Type B pancreatic cell (in vitro differentiated cells): ENCODE measurements around the gene PARVA. TPM values are rescaled to one million over a fixed set of nuclear protein-coding genes. Genes with fewer than 3 reads are reported as not detected.

ENCODE experiments used
- DNase-seq: peaks from one replicate; pipeline ENCODE4 v3.0.0; 2021; ENCODE audit warnings: mixed read lengths; ENCODE audit not compliant: unreplicated experiment; ENCODE audit errors: extremely low spot score
- H3K27ac Mint-ChIP-seq: 2 replicates; pipeline ENCODE4 v1.8.0; 2021; ENCODE audit warnings: mild to moderate bottlenecking, mixed read lengths
- H3K27me3 Mint-ChIP-seq: 2 replicates; pipeline ENCODE4 v1.8.0; 2021; ENCODE audit warnings: mixed read lengths
- H3K36me3 Mint-ChIP-seq: 2 replicates; pipeline ENCODE4 v1.8.0; 2021; ENCODE audit warnings: mixed read lengths
- H3K4me1 Mint-ChIP-seq: one replicate; pipeline ENCODE4 v1.8.0; 2021; ENCODE audit warnings: mixed read lengths; ENCODE audit not compliant: unreplicated experiment
- H3K4me3 Mint-ChIP-seq: 2 replicates; pipeline ENCODE4 v1.8.0; 2021; ENCODE audit warnings: mild to moderate bottlenecking, mixed read lengths
- H3K9me3 Mint-ChIP-seq: 2 replicates; pipeline ENCODE4 v1.8.0; 2021; ENCODE audit warnings: mixed read lengths
- total RNA-seq: library from RNA; stranded (reverse); gene quantifications from 2 replicates; pipeline ENCODE4 v1.2.1, GENCODE V29; 2021; ENCODE audit warnings: low replicate concordance
- TF ChIP-seq, protein P1 (sequence below): fragments of 200-600 bp; sonication (generic); conservative IDR thresholded peaks from 2 replicates; pipeline ENCODE4 v1.5.0; 2021; ENCODE audit warnings: antibody characterized with exemption, mild to moderate bottlenecking

Gene PARVA
- total RNA-seq, 1 donor from 2014 or later: 49.4 TPM

DNA sequence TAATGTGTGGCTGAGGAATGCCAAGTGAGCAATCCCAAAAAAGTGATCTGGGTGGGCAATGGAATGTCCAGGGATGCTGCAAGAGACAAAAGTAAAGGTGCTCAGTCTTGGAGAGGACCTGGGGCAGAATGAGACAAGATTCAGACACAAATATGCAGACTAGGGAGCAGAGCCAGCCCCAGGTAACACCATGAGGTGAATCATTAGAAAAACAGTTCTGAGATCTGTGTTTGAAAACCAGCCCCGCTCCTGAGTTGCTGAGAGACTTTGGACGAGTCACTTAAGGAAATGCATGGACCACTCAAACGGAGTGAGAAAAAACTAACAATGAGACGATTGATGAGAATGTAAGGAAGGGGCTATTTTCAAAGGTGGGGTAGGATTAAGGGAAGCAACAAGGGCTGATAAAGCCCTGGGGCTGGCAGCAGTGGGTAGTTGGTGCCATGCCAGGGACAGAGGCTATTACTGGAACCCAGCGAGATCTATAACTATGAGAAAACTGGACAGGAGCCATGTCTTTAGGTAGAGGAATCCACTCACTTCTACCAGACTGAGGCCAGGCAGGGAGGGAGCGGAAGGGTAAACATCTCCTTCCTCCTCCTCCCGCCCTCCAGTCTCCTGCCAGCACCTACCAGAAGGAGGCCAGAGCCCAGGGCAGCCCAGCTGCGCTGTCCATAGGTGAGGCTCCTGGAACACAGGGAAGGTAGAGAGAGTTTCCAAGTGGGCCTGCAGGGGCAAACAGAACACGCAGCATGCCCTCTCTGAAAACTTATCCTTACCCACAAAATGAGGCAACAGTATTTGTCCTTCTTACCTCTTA, 166.4 kb downstream of the PARVA start:
- Mint-ChIP-seq H3K27ac (no peak overlapping the region), H3K27me3 (peaks cover 3% of the 10 kb centered on the region), H3K36me3 (no peaks in the 10 kb centered on the region), H3K9me3 (peaks cover 8% of the 10 kb centered on the region), H3K4me1 (peaks cover 15% of the 10 kb centered on the region), H3K4me3 (no peak overlapping the region)
- DNase-seq: no peak
- TF ChIP-seq, protein P1, sequence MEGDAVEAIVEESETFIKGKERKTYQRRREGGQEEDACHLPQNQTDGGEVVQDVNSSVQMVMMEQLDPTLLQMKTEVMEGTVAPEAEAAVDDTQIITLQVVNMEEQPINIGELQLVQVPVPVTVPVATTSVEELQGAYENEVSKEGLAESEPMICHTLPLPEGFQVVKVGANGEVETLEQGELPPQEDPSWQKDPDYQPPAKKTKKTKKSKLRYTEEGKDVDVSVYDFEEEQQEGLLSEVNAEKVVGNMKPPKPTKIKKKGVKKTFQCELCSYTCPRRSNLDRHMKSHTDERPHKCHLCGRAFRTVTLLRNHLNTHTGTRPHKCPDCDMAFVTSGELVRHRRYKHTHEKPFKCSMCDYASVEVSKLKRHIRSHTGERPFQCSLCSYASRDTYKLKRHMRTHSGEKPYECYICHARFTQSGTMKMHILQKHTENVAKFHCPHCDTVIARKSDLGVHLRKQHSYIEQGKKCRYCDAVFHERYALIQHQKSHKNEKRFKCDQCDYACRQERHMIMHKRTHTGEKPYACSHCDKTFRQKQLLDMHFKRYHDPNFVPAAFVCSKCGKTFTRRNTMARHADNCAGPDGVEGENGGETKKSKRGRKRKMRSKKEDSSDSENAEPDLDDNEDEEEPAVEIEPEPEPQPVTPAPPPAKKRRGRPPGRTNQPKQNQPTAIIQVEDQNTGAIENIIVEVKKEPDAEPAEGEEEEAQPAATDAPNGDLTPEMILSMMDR: no peak

- Mint-ChIP-seq H3K36me3 (no peaks in the 10 kb centered on the region), H3K9me3 (peaks cover 8% of the 10 kb centered on the region), H3K4me3 (no peak overlapping the region), H3K27ac (no peak overlapping the region), H3K4me1 (peaks cover 15% of the 10 kb centered on the region), H3K27me3 (peaks cover 3% of the 10 kb centered on the region)
- TF ChIP-seq, protein P1: no peak
- no peak for DNase-seq
Observed at GRCh38 chr11:12544986-12545775, 167.8 kb downstream of the PARVA start.

GRCh38 chr11:12546122-12546521, 168.8 kb downstream of the PARVA start:
- Mint-ChIP-seq H3K27me3 (peaks cover 3% of the 10 kb centered on the region), H3K27ac (no peak overlapping the region), H3K9me3 (peaks cover 8% of the 10 kb centered on the region), H3K4me3 (no peak overlapping the region), H3K36me3 (no peaks in the 10 kb centered on the region), H3K4me1 (peaks cover 15% of the 10 kb centered on the region)
- no peak for DNase-seq
- TF ChIP-seq, protein P1: no peak

- no peak for DNase-seq
- peaks cover 3% of the 10 kb centered on the region for H3K27me3 Mint-ChIP-seq
- H3K27ac Mint-ChIP-seq: no peak overlapping the region
- H3K9me3 Mint-ChIP-seq: peaks cover 8% of the 10 kb centered on the region
- H3K4me3 Mint-ChIP-seq: no peak overlapping the region
- peaks cover 15% of the 10 kb centered on the region for H3K4me1 Mint-ChIP-seq
- TF ChIP-seq, protein P1: no peak
- no peaks in the 10 kb centered on the region for H3K36me3 Mint-ChIP-seq
Observed at GRCh38 chr11:12546660-12547059, 169.3 kb downstream of the PARVA start.

GRCh38 chr11:12547953-12548650, 170.7 kb downstream of the PARVA start:
- Mint-ChIP-seq H3K27me3 (peaks cover 3% of the 10 kb centered on the region), H3K9me3 (peaks cover 8% of the 10 kb centered on the region)
- TF ChIP-seq, protein P1: no peak

More at GRCh38 chr11:12547953-12548650, 170.7 kb downstream of the PARVA start:
- H3K36me3 Mint-ChIP-seq: no peaks in the 10 kb centered on the region
- peaks cover 15% of the 10 kb centered on the region for H3K4me1 Mint-ChIP-seq
- no peak for DNase-seq
- H3K27ac Mint-ChIP-seq: peak overlapping the region; percentile 50
- H3K4me3 Mint-ChIP-seq: no peak overlapping the region
